ENCODE results near the gene TMEFF1.

The TMEFF1 gene

DNA sequence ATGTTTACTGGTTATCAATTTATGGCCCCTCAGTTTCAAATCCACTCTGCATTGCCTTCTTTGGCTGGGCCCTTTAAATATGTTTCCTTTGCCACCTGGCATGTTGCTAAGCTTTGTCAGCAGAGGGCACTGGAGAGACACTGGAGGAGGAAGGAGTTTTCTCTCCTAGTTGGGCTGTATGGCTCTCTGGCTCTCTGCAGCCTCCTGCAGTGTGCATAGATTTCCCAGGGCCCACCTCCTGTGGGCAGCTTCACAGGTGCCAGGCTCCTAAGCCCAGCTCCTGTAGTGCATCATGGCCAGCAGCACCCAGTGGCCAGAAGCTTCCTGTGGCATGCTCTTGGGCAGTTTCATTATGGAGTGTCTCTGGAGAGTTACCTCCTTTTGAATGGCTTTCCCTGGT lies 128.3 kb downstream of the TMEFF1 start:
- peak in 28 of 56 donors; percentile 7 to 66 (median 28) for DNase-seq

DNA sequence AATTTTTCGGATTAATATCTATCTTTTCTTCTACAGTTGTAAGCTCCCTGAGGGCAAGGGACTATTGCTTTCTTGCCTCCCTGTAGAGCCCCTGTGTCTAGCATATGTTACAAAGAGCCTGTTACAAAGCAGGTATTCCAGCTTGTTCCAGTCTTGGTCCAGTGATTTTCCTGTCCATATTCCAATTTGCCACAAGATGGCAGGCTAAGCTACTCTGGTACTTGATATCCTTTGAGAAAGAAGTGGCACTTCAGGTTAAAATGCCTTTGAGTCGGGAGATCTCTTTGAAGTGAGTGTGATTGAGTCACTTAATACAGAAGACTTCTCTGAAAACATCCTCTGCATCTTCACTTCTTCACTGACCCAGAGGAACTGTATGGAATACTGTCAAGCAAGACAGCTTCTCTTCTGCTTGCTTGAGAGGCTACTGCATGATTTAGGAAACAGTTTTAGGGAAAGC lies 129.4 kb downstream of the TMEFF1 start:
- DNase-seq: peak in 13 of 56 donors; percentile 6 to 60 (median 25)

DNA sequence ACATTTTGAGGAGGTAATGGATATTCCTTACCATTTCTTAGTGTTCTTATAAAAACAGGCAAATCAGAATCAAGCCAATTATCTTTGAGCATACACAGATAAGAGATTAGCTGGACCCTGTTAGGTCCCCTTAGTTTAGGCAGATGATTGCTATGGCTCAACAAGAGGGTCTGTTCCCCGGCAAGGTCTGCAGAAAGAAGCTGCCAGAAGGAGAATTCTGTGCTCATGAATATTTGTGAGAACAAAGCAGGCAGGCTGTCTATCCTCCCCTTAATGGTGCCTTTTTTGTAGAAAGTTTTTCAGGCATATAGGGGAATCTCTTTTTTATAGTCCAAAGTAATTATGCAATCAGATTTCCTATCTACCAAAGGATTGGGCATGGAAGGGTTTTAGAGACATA lies 132.5 kb downstream of the TMEFF1 start:
- no peak for DNase-seq

DNA sequence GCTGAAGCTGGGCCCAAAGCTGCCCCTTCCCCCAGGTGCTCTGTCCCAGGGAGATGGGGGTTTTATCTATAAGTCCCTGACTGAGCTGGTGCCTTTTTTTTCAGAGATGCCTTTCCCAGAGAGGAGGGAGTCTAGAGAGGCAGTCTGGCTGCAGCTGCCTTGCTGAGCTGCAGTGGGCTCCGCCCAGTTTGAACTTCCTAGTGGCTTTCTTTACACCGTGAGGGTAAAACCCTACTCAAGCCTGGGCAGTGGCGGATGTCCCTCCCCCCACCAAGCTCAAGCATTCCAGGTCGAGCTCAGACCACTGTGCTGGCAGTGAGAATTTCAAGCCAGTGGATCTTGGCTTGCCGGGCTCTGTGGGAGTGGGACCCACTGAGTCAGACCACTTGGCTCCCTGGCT lies 146.2 kb downstream of the TMEFF1 start:
- no peak for DNase-seq

DNA sequence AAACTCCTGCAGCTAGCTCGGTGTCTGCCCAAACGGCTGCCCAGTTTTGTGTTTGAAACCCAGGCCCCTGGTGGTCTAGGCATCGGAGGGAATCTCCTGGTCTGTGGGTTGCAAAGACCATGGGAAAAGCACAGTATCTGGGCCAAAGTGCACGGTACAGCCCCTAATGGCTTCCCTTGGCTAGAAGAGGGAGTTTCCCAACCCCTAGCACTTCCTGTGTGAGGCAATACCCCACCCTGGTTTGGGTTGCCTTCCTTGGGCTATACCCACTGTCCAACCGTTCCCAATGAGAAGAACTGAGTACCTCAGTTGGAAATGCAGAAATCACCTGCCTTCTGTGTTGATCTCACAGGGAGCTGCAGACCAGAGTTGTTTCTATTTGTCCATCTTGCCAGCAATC lies 146.7 kb downstream of the TMEFF1 start:
- no peak for DNase-seq

DNA sequence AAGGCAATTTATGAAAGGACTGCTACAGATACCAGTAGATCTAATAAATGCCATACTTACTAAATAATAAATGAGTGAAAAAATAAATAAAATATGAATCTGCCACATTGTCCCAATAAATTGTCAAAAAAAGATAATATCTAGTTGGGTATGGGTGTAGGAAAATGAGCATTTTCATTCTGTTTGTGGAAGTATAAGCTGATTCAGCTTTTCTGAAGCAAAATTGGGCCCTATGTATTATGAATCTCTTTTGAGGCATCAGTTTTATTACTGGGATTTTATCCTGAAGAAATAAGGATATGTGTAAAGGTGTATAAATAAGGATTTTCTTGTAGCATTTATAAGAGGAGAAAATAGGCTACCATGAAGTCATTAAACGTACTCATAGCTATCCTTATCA lies 151.0 kb downstream of the TMEFF1 start:
- no peak for DNase-seq

DNA sequence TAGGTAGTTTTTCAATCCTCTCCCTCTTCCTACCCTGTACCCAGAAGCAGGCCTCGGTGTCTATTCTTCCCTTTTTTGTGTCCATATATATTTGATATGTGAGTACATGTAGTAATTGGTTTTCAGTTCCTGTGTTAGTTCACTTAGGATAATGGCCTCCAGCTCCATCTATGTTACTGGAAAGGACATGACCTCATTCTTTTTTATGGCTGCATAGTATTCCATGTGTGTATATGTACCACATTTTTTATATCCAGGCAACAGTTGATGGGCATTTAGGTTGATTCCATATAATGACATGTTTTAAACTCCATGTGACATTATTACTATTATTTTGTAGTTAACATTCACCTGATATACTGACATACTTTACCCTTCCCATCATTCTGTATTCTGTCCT lies 154.0 kb downstream of the TMEFF1 start:
- no peak for DNase-seq
